Measurements from ENCODE around the gene CPAMD8. TPM values are rescaled to one million over a fixed set of nuclear protein-coding genes. Genes with fewer than 3 reads are reported as not detected.
"Not testable (repeated sequence)": the region's sequence is repeated elsewhere in the genome, so short reads cannot be mapped to it uniquely, and the experiment has no call there.

Gene CPAMD8
- total RNA-seq, 1 donor from 2014 or later = 294 TPM

DNA sequence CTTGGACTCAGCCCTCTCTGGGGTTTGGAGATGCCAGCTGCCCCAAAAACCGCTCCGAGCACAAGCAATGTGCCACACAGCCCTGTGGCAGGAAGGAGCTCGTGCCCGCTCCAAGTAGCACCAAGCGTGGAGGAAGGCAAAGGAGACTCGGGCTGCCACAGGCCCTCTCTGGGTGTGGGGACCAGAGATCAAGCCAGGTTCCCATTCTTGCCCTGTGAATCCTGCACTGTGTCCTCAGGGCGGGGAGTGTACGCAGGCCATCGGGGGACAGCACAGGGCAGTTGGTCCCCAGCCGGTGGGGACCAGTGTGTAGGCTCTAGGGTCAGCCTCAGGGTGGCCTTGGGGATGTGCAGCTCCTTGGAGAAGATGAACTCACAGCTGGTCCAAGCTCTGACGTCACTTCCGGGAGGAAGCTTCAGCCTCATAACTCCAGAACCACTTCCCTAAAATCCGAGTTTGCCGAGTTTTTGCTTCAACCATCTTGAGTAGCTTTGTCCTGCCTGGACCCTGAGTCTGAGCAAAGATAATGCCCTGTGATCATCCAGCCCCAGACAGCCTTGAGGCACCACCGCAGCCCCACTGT is 9.3 kb upstream of the CPAMD8 start:
- no peaks in the 10 kb centered on the region for H3K9me3 Mint-ChIP-seq (ENCODE audit: unreplicated experiment)
- no peak overlapping the region for H3K4me3 Mint-ChIP-seq (ENCODE audit: unreplicated experiment)
- no peak overlapping the region for H3K27ac Mint-ChIP-seq (ENCODE audit: unreplicated experiment)
- no peak for DNase-seq (ENCODE audit: extremely low spot score, unreplicated experiment)
- H3K36me3 Mint-ChIP-seq (ENCODE audit: unreplicated experiment) = no peaks in the 10 kb centered on the region
- H3K4me1 Mint-ChIP-seq (ENCODE audit: unreplicated experiment) = peaks cover 25% of the 10 kb centered on the region
- peaks cover 11% of the 10 kb centered on the region for H3K27me3 Mint-ChIP-seq (ENCODE audit: unreplicated experiment)
- TF ChIP-seq, protein P1, sequence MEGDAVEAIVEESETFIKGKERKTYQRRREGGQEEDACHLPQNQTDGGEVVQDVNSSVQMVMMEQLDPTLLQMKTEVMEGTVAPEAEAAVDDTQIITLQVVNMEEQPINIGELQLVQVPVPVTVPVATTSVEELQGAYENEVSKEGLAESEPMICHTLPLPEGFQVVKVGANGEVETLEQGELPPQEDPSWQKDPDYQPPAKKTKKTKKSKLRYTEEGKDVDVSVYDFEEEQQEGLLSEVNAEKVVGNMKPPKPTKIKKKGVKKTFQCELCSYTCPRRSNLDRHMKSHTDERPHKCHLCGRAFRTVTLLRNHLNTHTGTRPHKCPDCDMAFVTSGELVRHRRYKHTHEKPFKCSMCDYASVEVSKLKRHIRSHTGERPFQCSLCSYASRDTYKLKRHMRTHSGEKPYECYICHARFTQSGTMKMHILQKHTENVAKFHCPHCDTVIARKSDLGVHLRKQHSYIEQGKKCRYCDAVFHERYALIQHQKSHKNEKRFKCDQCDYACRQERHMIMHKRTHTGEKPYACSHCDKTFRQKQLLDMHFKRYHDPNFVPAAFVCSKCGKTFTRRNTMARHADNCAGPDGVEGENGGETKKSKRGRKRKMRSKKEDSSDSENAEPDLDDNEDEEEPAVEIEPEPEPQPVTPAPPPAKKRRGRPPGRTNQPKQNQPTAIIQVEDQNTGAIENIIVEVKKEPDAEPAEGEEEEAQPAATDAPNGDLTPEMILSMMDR (IDR thresholded peaks at IDR 0.05) = no peak

GRCh38 chr19:17031741-17032140 is 5.1 kb upstream of the CPAMD8 start:
- no peak overlapping the region for H3K4me3 Mint-ChIP-seq (ENCODE audit: unreplicated experiment)
- TF ChIP-seq, protein P1 (IDR thresholded peaks at IDR 0.05) = no peak
- H3K27me3 Mint-ChIP-seq (ENCODE audit: unreplicated experiment) = peaks cover 22% of the 10 kb centered on the region
- DNase-seq (ENCODE audit: extremely low spot score, unreplicated experiment) = no peak
- H3K4me1 Mint-ChIP-seq (ENCODE audit: unreplicated experiment) = peaks cover 10% of the 10 kb centered on the region
- no peak overlapping the region for H3K27ac Mint-ChIP-seq (ENCODE audit: unreplicated experiment)
- H3K9me3 Mint-ChIP-seq (ENCODE audit: unreplicated experiment) = no peaks in the 10 kb centered on the region
- H3K36me3 Mint-ChIP-seq (ENCODE audit: unreplicated experiment) = no peaks in the 10 kb centered on the region

DNA sequence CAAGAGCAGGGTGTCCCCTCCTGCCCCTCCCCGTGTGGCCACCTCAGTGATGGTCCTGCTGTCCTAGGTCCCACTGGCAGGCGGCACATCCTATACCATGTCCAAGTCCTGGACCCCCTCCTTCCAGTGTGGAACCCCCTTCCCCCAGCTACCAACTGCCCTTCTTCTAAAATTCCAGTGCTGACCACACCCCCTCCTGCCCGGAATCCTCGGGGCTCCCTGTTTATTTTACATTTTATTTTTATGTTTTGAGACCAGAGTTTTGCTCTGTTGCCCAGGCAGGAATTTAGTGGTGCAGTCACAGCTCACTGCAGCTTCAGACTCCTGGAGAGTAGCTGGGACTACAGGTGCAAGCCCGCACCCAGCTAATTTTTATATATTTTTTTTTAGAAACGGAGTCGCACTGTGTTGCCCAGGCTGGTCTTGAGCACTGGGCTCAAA is 945 bp upstream of the CPAMD8 start:
- TF ChIP-seq, protein P1 (IDR thresholded peaks at IDR 0.05) = no peak
- Mint-ChIP-seq H3K4me3 (ENCODE audit: unreplicated experiment) (peak overlapping the region; percentile 70), H3K9me3 (ENCODE audit: unreplicated experiment) (peaks cover 7% of the 10 kb centered on the region), H3K27me3 (ENCODE audit: unreplicated experiment) (peaks cover 32% of the 10 kb centered on the region), H3K4me1 (ENCODE audit: unreplicated experiment) (peaks cover 35% of the 10 kb centered on the region), H3K27ac (ENCODE audit: unreplicated experiment) (peak overlapping the region; percentile 73), H3K36me3 (ENCODE audit: unreplicated experiment) (peaks cover 18% of the 10 kb centered on the region)
- DNase-seq (ENCODE audit: extremely low spot score, unreplicated experiment) = no peak

GRCh38 chr19:17025991-17026658 is 485 bp downstream of the CPAMD8 start:
- no peak for DNase-seq (ENCODE audit: extremely low spot score, unreplicated experiment)
- Mint-ChIP-seq H3K9me3 (ENCODE audit: unreplicated experiment) (peaks cover 8% of the 10 kb centered on the region), H3K36me3 (ENCODE audit: unreplicated experiment) (peaks cover 22% of the 10 kb centered on the region), H3K4me3 (ENCODE audit: unreplicated experiment) (peak overlapping the region; percentile 80), H3K27me3 (ENCODE audit: unreplicated experiment) (peaks cover 28% of the 10 kb centered on the region), H3K27ac (ENCODE audit: unreplicated experiment) (peak overlapping the region; percentile 59), H3K4me1 (ENCODE audit: unreplicated experiment) (peaks cover 45% of the 10 kb centered on the region)
- TF ChIP-seq, protein P1 (IDR thresholded peaks at IDR 0.05) = no peak

- H3K4me3 Mint-ChIP-seq (ENCODE audit: unreplicated experiment) = peak overlapping the region; percentile 80
- H3K27me3 Mint-ChIP-seq (ENCODE audit: unreplicated experiment) = peaks cover 28% of the 10 kb centered on the region
Measured at GRCh38 chr19:17025361-17025760, 1.2 kb downstream of the CPAMD8 start.

GRCh38 chr19:17024941-17025340 is 1.7 kb downstream of the CPAMD8 start:
- not testable (repeated sequence) for DNase-seq (ENCODE audit: extremely low spot score, unreplicated experiment); H3K9me3 Mint-ChIP-seq (ENCODE audit: unreplicated experiment); H3K27ac Mint-ChIP-seq (ENCODE audit: unreplicated experiment)
- Mint-ChIP-seq H3K4me3 (ENCODE audit: unreplicated experiment) (peak overlapping the region; percentile 80), H3K4me1 (ENCODE audit: unreplicated experiment) (peaks cover 57% of the 10 kb centered on the region), H3K27me3 (ENCODE audit: unreplicated experiment) (peaks cover 28% of the 10 kb centered on the region), H3K36me3 (ENCODE audit: unreplicated experiment) (peaks cover 22% of the 10 kb centered on the region)

More at GRCh38 chr19:17025361-17025760, 1.2 kb downstream of the CPAMD8 start:
- H3K36me3 Mint-ChIP-seq (ENCODE audit: unreplicated experiment) = peaks cover 22% of the 10 kb centered on the region
- peaks cover 53% of the 10 kb centered on the region for H3K4me1 Mint-ChIP-seq (ENCODE audit: unreplicated experiment)
- no peak for DNase-seq (ENCODE audit: extremely low spot score, unreplicated experiment)
- no peak overlapping the region for H3K27ac Mint-ChIP-seq (ENCODE audit: unreplicated experiment)
- H3K9me3 Mint-ChIP-seq (ENCODE audit: unreplicated experiment) = peaks cover 8% of the 10 kb centered on the region
- TF ChIP-seq, protein P1 (IDR thresholded peaks at IDR 0.05) = no peak

Data from osteocyte (in vitro differentiated cells).